Fibroblast of skin of right biceps (primary cell): ENCODE measurements around the gene ANKRD31.
"Not testable (repeated sequence)": the region's sequence is repeated elsewhere in the genome, so short reads cannot be mapped to it uniquely, and the experiment has no call there.

ENCODE experiments used
- DNase-seq: peaks from one replicate; pipeline ENCODE4 v3.0.0-alpha.2; 2013

ANKRD31 gene

DNA sequence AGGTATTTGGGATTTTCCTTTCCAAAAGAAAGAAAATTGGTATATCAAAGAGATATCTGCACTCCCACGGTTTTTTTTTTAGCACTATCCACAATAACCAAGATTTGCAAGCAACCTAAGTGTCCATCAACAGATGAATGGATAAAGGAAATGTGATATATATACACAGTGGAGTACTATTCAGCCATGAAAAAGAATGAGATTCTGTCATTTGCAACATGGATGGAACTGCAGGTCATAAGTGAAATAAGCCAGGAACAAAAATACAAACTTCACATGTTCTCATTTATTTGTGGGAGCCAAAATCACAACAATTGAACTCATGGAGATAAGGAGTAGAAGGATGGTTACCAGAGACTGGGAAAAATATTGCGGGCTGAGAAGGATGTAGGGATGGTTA, 9.8 kb downstream of the ANKRD31 start:
- DNase-seq = no peak

DNA sequence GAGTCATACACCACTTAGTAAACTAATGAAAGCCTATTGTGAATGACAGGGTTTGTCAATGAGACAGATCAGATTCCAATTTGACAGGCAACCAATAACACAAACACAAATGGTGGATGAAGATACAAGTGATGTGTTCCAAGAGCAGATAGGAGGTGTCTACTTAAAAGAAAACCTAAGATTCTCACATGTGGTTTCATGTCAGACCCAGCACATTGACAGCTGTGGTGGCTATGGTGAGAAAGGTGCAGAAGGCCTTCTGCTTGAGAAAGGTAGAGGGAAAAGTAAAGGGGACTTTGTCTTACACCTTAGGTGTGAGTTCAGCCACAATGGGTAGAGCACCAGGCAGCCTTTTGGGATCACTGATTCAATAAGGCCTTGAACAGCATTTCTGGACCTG, 11.2 kb downstream of the ANKRD31 start:
- no peak for DNase-seq

GRCh38 chr5:75220787-75221186, 15.9 kb downstream of the ANKRD31 start:
- DNase-seq = not testable (repeated sequence)

- DNase-seq = no peak
Observed at GRCh38 chr5:75214928-75215327, 21.8 kb downstream of the ANKRD31 start.

- no peak for DNase-seq
Observed at GRCh38 chr5:75214409-75214808, 22.3 kb downstream of the ANKRD31 start.

- DNase-seq = no peak
Observed at GRCh38 chr5:75203604-75204003, 33.1 kb downstream of the ANKRD31 start.

- no peak for DNase-seq
Observed at GRCh38 chr5:75202935-75203334, 33.7 kb downstream of the ANKRD31 start.

- no peak for DNase-seq
Observed at GRCh38 chr5:75200776-75201175, 35.9 kb downstream of the ANKRD31 start.

GRCh38 chr5:75199946-75200345, 36.7 kb downstream of the ANKRD31 start:
- DNase-seq = no peak

- no peak for DNase-seq
Observed at GRCh38 chr5:75199071-75199470, 37.6 kb downstream of the ANKRD31 start.

DNA sequence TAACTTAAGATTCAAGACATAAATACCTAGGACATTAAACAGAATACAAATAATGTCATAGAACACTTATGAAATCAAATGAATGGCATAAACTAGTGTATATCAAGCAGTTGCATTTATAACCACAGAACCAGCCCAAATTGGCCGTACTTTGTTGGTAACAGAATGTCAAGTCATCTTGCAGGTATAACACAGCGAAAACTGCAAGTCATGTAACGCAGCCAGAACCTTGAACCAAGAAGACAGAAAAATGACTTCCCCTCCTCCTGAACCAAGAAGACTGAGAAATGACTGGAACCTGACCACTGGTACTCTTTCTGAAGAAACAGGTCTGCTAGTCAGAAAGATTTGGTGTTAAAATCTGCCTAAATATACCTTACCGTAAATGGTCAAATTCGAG, 38.9 kb downstream of the ANKRD31 start:
- DNase-seq = no peak

- no peak for DNase-seq
Observed at GRCh38 chr5:75192804-75193203, 43.9 kb downstream of the ANKRD31 start.

DNA sequence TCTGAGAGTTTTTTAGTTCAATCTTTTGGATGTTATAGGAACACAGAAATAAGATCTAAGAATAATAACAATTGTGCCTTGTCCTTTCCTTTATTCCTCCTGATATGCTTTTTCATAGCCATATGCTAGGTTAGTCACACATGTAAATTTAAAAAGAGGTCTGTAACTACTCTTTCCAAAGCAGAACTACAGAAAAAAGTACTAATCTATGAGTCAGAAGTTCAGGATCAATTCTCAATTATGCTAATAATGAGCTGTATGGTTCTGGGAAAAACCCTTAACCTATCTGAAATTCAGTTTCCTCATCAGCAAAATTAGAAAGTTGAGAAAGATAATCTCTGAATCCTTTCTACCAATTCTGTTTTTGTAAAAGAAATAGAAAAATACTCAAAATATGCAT, 44.4 kb downstream of the ANKRD31 start:
- no peak for DNase-seq

DNA sequence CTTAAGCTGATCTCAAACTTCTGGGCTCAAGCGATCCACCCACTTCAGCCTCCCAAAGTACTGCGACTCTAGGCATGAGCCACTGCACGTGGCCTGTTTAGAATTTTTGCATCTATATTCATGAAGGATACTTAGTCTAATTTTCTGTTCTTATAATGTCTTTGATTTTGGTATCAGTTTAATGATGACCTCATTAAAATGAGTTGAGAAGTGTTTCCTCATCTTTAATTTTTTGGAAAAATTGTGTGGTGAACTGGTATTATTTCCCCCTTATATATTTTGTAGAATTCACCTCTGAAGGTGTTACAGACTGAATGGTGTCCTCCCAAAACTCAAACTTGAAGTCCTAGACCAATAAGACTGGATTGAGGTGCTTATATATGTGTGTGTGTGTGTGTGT, 46.5 kb downstream of the ANKRD31 start:
- DNase-seq = no peak

DNA sequence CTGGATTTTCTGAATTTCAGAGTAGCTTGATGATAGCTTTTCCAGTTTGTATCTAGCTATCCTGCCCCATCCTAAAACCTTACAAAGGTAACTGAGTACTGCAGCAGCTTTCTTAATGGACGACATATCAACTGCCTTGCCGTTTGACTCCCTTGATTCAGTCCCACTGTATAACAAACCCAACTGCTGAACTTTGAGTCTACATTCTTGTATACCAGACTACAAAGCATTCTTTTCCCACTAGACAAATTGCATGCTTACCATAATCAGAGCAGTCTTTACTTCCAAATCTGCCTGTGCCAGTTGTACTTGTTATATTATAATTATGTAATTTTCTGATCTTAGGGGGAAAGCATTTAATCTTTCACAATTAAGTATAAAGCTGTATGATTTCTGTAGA, 47.3 kb downstream of the ANKRD31 start:
- no peak for DNase-seq

DNA sequence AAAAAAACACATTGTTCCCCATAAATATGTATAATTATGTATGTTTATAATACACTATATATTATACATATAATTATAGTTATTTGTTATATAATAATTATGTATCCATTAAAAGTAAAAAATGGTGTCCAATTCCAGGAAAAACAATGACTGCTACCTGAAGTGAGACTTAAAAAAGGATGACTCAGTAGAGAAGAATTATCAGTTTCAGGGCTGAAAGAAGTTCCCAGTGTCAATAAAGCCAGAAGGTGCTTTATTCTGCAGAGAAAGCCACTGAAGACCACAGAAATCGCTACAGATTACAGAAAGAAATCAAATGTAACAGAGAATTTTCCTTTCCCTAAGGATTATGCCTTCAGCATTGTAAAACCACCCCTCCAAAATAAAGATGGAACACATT, 50.9 kb downstream of the ANKRD31 start:
- no peak for DNase-seq

GRCh38 chr5:75176009-75176408, 60.7 kb downstream of the ANKRD31 start:
- not testable (repeated sequence) for DNase-seq

DNA sequence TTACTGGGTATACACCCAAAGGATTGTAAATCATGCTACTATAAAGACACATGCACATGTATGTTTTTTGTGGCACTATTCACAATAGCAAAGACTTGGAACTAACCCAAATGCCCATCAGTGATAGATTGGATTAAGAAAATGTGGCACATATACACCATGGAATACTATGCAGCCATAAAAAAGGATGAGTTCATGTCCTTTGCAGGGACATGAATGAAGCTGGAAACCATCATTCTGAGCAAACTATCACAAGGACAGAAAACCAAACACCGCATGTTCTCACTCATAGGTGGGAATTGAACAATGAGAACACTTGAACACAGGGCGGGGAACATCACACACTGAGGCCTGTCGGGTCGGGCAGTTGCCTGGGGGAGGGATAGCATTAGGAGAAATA, 61.8 kb downstream of the ANKRD31 start:
- not testable (repeated sequence) for DNase-seq

DNA sequence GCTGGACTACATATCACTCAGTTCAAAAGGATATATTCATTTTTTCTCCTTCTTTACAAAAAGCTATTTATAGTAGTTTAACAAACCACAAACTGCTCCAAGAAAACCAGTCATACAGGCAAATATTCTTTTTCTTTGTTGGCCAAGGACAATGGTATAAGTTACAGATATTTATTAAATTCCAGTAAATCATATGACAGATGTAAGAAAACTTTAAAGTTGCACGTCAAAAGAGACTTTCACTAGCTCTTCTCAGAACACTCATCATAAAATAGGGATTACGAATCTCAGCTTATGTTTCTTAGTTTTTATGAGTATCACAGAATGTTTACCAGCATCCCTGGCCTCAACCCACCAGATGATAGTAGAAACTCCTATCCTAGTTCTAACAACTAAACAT, 67.2 kb downstream of the ANKRD31 start:
- DNase-seq = peak; percentile 23

- no peak for DNase-seq
Observed at GRCh38 chr5:75168026-75168735, 68.5 kb downstream of the ANKRD31 start.

DNA sequence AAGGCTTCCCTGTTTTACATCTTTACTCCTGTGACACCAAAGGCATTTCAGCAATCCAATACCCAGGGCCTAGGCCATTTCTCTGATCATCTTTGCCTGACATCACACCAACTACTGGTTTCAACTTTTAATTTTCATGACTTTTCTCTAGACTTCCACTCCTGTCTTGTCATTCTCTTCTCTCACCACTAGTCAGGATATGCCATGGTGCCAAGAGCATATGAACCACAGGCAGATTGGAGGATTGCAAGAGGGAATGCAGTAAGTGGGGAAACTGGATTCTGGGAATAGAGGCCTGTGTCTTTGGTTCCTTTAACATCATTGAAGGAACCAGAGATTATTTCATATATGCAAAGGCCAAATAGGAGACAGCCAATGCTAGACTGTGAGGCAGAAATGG, 69.3 kb downstream of the ANKRD31 start:
- peak; percentile 8 for DNase-seq

- DNase-seq = not testable (repeated sequence)
Observed at GRCh38 chr5:75161508-75161907, 75.2 kb downstream of the ANKRD31 start.

- DNase-seq = no peak
Observed at GRCh38 chr5:75156585-75156984, 80.1 kb downstream of the ANKRD31 start.

DNA sequence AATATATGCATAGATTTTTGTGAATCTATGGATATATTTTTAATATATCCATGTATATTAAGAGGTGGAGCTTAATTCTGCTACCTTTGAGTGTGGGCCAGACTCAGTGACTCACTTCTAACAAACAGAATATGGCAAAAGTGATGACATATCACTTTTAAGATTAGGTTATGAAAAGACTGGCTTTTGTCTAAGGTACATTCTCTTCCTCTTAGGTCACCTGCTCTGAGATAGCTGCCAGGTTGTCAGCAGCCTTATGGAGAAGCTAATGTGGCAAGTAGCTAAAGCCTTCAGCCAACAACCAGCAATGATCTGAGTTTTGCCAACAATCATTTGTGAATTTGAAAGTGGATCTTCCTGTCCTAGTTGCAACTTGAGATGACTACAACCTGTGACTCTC, 83.8 kb downstream of the ANKRD31 start:
- DNase-seq = no peak

DNA sequence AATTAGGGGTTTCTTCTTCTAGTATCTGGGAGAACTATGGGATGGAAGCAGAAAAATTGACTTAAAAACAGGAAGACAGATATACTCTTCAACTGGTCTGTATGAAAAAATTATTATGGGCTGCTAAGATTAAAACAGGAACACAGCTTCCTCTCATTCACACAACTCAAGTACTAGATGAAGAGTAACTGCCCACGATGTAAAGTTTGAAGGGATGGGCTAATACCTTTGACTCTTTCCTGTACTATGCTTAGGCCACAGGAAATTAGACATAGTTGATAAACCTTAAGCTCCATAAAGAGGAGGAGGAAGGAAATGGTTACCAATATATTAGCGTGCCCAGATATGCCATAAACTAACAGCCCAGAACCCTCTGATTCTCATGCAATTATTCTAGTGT, 88.6 kb downstream of the ANKRD31 start:
- DNase-seq = no peak
